ENCODE data around the gene GPC6.

GPC6 gene

GRCh38 chr13:94345374-94346195 is 1119.0 kb downstream of the GPC6 start:
- no peak for DNase-seq (ENCODE audit: low read depth in 2 of 2)

DNA sequence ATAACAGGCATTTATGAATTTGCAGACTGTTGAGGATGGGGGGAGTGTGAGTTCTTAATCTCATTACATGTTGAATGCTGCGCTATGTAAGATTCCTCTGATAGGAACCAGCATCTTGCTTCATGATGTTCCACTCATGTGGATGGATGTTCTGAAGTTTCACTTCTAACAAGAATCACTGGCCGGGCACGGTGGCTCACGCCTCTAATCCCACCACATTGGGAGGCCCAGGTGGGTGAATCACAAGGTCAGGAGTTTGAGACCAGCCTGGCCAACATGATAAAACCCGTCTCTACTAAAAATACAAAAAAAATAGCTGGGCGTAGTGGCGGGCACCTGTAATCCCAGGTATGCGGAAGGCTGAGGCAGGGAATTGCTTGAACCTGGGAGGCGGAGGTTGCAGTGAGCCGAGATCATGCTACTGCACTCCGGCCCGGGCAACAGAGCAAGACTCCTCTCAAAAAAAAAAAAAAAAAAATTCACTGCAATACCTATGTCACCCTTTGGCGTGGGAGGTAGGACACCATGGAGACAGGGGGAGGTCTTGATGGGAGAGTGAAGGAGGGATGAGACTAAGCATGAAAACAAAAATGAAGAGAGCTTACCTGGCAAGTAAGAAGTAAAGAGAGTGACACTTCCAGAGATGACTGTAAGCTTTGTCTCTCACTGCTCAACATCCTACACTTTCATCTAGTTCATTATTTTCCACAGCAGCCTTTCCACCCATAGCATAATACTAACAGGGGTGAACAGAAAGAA is 1119.8 kb downstream of the GPC6 start:
- DNase-seq (ENCODE audit: low read depth in 2 of 2) = no peak

- no peak for DNase-seq (ENCODE audit: low read depth in 2 of 2)
These were observed 1124.8 kb downstream of the GPC6 start for GRCh38 chr13:94351292-94351990.

- no peak for DNase-seq (ENCODE audit: low read depth in 2 of 2)
These were observed 1125.5 kb downstream of the GPC6 start for GRCh38 chr13:94352057-94352456.

GRCh38 chr13:94353167-94353710 is 1126.6 kb downstream of the GPC6 start:
- DNase-seq (ENCODE audit: low read depth in 2 of 2) = no peak

DNA sequence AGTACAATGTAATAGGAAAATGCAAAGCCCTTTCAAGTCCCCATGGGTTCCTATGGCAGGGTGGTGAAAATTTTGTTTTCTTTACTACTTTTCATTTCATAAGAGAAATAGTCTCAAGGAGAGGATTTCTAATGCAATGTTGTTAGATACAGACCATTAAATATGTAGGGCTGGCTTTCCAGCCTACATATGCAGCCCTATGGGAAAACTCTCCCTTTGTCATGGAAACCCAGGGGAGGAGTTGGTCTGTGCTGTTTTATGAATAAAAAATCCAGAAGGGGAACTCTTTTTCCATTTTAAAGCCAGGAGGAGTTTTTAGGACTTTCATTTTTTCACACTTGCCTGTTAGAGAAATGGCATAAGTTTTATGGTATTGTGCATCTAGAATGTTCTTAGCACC is 1133.3 kb downstream of the GPC6 start:
- DNase-seq (ENCODE audit: low read depth in 2 of 2) = no peak

- DNase-seq (ENCODE audit: low read depth in 2 of 2) = peak; percentile 20 to 34
These were observed 1135.9 kb downstream of the GPC6 start for GRCh38 chr13:94362411-94362909.

DNA sequence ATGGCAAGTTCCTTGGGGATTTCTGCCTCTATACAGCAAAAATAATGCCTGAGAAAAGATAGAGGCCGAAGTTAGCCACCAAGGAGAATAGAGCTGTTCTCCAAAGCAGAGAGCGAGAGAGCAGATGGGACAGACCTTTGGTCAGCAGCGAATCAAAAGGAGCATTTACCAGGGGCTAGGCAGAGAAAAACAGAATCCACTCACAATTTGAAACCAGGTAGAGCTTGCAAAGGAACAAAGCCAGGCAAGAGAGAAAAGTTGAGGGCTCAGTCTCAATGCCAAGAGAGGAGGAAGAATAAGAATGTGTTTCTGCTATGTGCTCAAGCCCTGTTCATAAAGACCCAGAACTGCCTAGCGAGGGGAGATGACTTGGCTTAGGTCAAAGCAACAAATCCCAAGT is 1140.1 kb downstream of the GPC6 start:
- DNase-seq (ENCODE audit: low read depth in 2 of 2) = no peak

DNA sequence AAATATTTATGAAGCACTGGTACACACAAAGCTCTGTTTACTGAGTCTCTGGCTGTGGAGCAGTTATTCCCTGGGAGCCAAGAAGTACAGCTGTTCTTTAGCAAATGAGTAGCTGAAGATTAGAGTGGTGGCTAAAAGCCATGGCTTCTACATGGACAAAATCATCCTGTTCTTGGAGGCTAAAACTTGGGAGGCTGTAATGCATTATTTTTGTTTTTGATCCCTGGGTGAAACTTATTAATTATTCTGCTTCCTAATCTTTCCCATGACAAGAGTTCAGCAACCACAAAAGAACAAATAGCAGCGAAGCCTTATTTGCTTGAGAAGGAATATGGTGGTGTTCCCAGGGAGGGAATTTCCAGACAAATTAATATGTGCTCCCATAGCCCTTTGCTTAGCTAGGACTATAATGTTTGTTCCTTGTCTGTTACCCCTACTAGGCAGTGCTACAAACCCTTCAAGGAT is 1143.4 kb downstream of the GPC6 start:
- no peak for DNase-seq (ENCODE audit: low read depth in 2 of 2)

DNA sequence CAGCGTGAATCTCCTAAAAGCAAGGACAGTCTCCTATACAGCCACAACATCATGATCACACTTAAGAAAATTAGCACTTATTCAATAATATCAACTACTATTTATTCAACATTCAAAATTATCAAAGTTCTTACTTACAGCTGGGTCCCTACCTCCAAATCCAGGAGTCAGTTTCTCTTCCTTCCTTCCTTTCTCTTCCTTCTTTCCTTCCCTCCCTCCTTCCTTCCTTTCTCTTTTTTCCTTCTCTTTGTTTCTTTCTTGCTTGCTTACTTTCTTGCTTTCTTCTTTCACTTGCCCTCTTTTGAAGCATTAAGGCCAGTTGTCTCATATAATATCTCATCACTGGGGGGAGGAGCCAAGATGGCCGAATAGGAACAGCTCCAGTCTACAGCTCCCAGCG is 1145.2 kb downstream of the GPC6 start:
- no peak for DNase-seq (ENCODE audit: low read depth in 2 of 2)

DNA sequence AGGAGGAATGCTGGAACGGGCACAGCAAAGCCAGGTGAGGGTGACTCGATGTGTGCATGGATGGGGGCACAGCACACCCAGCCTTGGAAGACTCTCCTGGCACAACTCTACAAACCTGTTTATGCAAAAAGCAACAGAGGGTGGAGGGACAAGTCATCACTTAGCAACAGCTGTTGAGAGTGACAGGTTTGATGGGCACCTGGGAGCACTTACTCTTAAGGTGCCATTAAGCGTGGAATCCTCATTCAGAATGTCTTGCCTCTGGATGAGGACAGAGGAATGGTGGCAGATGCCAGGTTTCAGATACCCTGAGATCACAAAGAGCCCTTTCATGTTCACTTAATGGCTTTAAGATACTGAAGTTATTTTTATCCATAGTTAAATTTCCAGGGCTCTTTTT is 1155.9 kb downstream of the GPC6 start:
- DNase-seq (ENCODE audit: low read depth in 2 of 2) = no peak

GRCh38 chr13:94382960-94383359 is 1156.4 kb downstream of the GPC6 start:
- DNase-seq (ENCODE audit: low read depth in 2 of 2) = no peak

GRCh38 chr13:94384231-94384905 is 1157.8 kb downstream of the GPC6 start:
- no peak for DNase-seq (ENCODE audit: low read depth in 2 of 2)

DNA sequence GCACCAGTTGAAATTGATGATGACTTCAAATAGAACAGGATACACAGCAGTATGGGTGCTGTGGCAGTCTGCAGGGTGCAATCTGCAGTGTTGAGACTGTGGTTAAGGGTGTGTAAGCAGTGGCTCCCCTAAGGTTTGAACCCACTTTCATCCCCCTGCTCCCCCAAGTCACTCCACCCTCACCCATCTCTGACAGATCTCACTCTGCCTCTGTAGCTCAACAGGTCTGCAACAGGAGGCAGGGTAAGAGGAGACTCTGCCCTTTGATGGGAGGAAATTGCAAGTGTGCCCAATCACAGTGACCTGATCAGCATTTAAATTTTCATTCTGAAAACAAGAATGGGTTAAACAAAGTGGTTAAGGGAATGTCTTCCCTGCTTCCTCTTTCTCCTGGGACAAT is 1160.4 kb downstream of the GPC6 start:
- DNase-seq (ENCODE audit: low read depth in 2 of 2) = no peak

- DNase-seq (ENCODE audit: low read depth in 2 of 2) = no peak
These were observed 1163.2 kb downstream of the GPC6 start for GRCh38 chr13:94389604-94390351.

GRCh38 chr13:94390881-94391280 is 1164.3 kb downstream of the GPC6 start:
- DNase-seq (ENCODE audit: low read depth in 2 of 2) = no peak

GRCh38 chr13:94394723-94395122 is 1168.1 kb downstream of the GPC6 start:
- no peak for DNase-seq (ENCODE audit: low read depth in 2 of 2)

- no peak for DNase-seq (ENCODE audit: low read depth in 2 of 2)
These were observed 1169.3 kb downstream of the GPC6 start for GRCh38 chr13:94395860-94396259.

- no peak for DNase-seq (ENCODE audit: low read depth in 2 of 2)
These were observed 1173.2 kb downstream of the GPC6 start for GRCh38 chr13:94399812-94400211.

- DNase-seq (ENCODE audit: low read depth in 2 of 2) = no peak
These were observed 1174.3 kb downstream of the GPC6 start for GRCh38 chr13:94400874-94401273.
